ENCODE measurements around the gene GFPT2.
A peak's percentile ranks its signal among the peaks of the same experiment; 100 is the strongest.

The GFPT2 gene

DNA sequence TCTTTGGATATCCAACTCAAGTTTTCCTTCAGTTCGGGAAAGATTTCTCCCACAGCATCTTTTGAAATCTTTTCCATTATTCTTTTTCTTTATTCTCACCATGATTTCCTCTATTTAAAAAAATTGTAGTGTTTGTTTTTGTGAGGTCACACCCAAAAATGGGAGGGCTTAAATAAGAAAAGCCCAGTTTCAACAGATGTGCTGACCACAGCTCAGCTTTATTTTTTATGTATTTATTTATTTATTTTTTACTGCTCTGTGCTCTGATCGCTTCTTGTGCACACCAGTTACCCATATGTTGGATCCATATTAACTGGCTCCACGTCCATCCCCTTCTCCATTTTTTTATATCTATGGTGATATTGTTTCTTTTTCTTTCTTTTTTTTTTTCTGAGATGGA lies 20.3 kb downstream of the GFPT2 start:
- no peak for DNase-seq (ENCODE audit: low read depth)

DNA sequence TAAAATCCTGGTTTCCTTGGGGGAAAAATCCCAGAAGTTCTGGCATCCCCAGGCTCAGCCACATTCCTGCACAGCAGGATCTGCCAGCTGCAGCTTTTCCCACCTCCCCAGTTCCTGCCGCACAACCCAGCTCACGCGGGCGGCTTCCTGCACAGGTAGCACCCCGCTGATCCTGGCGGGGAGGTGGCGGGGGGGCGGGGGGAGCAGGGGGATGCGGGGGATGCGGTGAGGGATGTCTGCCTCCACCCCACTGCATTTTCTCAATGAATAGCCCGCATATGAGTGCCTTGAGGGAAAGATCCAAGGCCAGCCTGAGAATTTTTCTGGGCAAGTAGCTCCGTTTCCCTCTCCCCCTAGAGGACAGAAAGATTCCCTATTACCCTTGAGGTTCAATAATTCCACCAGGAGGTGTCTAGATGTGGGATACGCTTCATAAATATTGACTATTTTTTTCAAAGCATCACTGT lies 21.1 kb downstream of the GFPT2 start:
- no peak for DNase-seq (ENCODE audit: low read depth)

DNA sequence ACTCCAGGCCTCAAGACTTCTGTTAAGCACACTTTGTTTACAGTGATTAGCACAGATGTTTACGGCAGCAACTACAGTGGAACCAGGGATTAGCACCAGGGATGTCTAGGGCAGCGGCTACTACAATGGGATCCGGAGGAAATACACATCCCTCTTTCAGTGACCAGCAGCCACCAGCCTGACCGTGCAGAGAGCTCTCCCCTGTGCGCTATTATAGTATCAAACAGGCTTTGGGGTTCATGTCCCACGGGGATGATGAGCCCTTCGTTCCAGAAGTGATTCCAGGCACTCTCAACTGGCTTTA lies 21.5 kb downstream of the GFPT2 start:
- DNase-seq (ENCODE audit: low read depth): no peak

DNA sequence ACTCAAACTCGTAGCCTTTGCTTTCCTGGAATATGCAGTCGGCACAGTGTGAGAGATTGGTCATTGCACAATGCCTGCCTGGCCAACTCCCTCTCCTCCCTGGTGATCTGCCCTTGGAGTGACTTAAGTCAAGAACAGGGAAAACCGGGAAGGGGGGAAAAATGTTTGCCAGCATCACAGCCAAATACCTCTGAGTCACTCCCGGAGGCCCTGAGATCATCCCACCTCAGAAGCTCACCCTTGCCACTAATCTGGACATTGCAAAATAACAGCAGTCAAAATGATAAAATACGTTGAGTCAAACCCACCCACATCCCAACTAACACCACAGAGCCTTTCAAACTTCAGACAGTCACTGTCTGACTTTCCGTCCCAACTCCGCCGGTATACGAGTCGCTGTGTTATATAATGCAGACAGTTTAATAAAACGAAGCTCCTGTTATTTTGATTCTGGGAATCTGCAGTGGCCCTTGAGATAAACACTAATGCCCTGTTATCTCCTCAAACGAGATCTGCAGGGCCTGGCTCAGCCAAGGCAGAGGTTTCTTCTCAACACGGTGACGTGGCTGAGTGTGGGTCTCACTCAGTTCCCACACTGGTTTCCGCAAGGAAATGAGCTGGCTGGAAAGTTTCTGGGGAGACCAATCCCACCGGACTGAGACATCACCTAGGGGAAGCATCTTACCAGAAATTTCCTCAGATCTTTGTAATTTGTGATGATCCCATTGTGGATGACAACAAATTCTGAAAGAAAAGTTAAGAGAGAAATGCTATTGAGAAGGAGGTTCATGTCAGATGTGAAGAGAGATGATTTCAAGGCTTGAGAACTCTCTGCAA lies 22.1 kb downstream of the GFPT2 start:
- peak; percentile 98 for DNase-seq (ENCODE audit: low read depth)

DNA sequence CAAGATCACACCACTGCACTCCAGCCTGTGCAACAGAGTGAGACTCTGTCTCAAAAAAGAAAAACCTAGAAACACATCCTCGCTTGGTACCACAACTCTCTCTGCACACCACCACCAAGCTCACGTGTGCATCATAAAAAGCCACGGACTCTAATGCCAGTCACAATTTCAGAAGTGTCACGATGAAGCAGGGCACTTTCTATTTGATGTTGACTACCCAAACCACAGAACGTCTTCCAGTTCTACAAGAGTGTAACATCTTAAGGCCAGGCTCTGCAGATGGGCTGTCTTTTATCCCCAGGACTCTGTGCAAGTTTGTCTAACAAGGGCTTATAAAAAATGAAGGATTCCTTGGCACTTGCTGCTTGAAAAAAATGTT lies 22.9 kb downstream of the GFPT2 start:
- DNase-seq (ENCODE audit: low read depth): no peak

DNA sequence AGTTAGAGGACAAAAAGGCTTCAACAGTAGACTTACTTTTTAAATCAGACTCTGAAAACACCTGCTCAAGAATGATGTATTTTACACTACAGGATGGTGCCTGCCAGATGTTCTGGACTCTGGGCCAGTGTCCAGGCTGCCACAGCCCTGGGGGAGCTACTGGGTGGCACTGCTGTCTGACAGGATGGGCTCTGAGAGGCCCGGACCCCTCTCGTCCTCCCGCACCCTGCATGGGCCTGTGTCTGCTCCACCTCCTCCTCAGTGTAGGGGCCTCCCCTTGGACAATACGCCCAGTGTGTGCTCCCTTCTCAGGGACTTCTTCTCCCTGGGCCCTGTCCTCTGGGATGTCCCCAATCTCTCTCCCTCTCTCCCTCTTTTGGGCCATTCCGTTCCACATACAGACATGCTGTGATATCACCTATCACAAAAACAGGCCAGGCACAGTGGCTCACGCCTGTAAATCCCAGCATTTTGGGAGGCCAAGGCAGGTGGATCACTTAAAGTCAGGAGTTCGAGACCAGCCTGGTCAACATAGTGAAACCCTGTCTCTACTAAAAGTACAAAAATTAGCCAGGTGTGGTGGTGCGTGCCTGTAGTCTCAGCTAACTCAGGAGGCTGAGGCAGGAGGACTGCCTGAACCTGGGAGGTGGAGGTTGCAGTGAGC lies 23.4 kb downstream of the GFPT2 start:
- no peak for DNase-seq (ENCODE audit: low read depth)

DNA sequence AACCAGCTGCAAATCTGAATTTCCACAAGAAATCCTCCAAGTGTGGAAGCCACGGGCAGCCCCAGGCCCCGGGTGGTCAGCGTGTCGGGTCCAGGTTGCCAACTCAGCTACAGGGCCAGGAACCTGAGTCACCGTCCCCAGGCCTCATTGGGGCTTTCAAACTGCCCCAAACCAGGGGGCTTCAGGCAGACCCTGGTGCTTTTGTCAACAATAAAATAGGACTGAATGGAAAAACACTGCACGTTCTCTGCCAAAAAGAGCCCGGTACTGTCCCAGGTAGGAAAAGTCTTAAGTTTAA lies 24.0 kb downstream of the GFPT2 start:
- DNase-seq (ENCODE audit: low read depth): no peak

DNA sequence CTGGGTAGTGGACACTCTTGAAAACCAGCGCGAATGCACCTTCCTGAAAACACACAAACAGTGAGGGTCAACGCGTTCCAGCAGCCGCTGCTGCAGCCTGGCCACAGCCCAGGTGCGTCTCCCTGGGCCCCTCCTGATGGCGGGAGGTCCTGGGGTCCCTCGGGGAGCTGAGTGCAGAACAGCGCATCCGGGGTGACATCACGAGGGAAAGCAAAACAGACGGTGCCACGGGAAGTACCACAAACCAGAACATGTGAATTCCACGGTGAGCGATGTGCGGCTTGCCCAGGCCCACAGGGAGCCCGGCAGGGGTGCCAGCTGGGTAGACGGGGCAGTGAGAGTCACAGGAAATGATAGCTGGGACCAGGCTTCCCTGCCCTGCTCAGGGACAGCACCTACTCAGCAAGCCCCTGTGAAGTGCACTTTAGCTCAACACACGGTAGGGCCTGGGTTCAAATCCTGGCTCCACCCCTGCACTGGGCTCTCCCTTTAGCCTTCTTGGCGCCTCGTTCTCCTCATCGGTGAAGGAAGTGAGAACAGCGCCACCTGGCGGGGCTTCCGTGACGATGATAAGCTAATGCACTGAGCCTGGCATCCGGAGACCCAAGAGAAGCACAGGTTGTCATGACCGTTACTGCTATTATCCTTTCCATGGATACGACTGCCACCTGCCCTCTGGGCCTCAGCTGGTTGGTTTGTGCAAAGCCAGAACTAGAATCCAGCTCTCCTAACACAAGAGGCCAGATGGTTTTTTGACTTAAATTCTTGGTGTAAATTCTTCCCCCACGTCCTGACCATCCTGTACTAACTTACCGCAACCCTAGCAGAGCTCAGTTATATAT lies 24.6 kb downstream of the GFPT2 start:
- DNase-seq (ENCODE audit: low read depth): no peak

DNA sequence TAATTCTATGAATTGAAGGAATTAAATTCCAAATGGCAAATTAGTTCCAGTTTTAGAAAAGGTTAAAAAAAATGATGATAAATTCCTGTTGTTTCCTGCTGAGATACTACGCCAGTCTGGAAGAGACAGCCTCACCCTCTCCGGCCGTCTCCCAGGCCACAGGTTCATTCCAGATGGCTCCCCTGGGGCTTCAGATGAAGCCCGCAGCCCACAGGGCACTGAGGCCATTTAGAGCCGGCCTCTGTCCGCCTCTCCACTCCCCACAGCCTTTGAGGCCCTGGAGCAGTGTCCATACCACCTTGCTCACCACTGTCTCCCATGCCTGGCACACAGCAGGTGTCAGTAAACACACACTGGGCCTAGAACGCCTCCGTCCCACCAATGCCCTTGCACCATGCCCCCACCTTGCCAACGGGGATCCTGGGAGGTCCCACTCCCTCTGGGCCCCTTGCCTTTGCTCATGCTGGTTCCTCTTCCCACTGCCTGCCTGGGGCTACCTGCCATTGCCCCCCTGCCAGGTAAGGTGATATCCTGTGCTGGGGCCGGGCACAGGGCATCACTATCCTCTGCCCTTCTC lies 26.1 kb downstream of the GFPT2 start:
- no peak for DNase-seq (ENCODE audit: low read depth)

DNA sequence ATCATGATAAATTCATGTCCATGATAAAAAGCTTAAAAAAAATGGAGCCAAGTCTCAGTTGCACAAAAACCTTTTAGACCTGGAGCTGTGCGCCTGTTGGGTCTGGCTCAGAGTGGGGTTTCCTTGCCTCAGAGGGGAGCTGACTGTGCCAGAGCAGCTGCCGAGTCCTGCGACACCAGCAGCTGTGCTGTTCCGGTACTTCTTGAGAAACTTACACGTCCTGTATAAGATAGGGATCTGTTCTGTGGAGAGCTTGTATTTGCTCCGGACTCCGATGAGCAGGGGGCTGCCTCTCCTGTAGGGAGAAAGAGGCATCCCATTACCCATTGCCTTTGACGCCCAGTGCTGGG lies 28.6 kb downstream of the GFPT2 start:
- DNase-seq (ENCODE audit: low read depth): no peak

DNA sequence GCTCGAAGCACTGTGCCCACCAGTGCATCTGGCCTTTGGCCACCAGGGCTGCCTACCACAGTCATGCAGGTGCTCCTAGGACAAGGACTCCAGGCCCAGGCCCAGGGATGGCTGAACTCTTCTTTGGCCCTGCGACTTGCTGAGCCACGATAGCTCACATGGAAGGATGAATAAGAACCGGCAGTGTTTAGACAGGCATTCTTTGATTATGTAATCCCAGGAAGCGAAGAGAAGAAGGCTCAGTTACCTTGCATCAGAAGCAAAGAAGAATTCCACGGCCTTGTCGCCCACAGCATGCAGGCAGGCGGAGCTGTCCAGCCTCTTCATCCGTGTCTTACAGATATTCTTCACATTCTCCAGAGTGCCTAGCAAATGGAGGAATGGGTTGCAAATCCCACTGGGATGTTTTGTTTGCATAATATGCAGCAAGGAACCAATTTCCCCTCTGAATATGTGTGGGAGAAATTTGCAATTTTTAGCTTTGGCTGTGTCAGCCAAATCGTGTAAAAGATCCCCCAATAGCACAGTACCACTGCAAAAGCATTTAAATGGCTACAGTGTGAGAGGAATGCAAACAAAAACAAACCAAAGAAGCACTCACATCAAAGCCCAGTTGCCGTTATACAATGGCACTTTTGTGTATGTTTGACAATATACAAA lies 29.1 kb downstream of the GFPT2 start:
- no peak for DNase-seq (ENCODE audit: low read depth)

DNA sequence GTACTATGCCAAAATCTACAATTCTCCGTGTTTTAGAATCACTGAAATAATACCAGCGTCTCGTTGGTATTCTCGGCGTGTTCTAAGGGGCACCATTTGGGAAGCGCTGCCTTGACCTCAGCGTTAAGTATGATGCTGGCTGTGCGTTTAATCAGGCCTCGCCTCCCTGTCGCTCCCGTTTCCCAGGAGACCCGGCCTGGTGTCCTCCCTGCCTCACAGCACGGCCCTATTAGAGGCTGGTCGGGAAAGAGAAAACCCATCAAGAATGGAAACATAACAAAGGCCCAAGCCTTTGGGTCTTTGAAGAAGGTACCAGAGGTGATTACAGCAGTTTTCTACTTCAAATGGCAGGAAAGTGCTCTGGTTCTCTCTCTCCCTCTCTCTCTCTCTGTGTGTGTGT lies 30.0 kb downstream of the GFPT2 start:
- DNase-seq (ENCODE audit: low read depth): no peak

DNA sequence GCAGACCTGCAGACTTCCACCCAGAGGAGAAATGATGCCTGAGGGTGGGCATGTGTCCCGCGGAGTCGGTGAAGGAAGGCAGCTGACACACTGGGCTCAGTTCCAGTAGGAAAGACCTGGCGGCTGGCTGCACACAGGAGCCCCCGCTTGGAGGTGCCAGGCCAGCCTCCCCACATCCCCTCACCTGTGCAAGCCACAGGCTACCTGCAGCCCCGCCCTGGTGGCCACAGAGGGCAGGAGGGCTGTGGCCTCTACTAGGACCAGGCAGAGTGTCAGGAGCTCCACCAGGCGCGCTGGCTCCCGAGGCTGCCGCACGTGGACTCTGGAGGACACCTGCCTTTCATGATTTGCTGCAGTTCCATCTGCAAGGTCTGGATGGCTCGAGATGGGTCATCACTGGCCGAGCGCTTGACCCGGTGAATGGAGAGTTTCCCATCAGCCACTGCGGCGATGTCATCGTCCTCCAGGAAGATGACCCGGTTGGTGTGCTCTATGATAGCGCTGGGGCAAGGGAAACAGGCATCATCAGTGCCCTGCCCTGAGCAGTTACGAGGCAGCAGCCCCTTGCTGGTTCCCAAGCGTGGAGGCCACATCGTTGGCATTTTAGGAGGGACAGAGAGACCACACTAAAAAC lies 34.6 kb downstream of the GFPT2 start:
- no peak for DNase-seq (ENCODE audit: low read depth)

DNA sequence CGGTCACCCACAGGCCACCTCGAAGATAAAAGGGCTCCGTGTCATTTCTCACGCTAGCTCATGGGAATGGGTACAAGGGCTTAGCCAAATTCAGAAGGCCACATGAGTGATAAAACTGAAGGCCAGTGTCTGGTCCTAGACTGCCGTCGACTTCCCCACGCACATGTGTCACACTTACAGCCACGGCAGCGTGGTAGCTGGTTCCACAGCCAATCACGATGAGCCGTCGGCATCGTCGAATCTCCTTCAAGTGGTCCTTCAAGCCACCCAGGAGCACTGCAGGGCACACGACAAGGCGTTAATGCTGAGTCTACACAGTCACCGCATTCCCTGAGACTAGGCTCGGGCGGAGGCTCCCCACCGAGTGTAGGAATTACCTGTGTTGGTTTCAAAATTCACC lies 36.5 kb downstream of the GFPT2 start:
- DNase-seq (ENCODE audit: low read depth): no peak

DNA sequence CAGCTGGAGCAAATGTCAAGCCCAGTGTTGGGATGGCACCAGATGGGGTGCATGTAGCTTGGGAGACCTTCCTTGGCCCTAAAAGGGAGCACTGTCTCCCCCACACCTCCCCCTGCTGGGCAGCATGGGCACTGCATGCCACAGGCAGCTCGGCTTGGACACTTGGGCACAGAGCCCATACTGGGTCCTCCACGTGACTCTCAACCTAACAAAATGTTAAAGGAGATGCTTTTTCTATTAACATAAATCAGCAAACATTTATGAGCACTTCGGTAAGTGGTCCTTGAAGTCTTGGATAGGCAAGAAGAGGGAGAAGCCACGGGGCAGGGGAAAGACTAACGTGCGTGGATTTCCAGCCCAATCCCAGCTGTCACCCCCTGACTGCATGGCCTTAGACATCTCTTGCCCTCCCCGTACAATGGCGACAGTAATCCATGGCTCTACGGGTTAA lies 37.3 kb downstream of the GFPT2 start:
- no peak for DNase-seq (ENCODE audit: low read depth)

DNA sequence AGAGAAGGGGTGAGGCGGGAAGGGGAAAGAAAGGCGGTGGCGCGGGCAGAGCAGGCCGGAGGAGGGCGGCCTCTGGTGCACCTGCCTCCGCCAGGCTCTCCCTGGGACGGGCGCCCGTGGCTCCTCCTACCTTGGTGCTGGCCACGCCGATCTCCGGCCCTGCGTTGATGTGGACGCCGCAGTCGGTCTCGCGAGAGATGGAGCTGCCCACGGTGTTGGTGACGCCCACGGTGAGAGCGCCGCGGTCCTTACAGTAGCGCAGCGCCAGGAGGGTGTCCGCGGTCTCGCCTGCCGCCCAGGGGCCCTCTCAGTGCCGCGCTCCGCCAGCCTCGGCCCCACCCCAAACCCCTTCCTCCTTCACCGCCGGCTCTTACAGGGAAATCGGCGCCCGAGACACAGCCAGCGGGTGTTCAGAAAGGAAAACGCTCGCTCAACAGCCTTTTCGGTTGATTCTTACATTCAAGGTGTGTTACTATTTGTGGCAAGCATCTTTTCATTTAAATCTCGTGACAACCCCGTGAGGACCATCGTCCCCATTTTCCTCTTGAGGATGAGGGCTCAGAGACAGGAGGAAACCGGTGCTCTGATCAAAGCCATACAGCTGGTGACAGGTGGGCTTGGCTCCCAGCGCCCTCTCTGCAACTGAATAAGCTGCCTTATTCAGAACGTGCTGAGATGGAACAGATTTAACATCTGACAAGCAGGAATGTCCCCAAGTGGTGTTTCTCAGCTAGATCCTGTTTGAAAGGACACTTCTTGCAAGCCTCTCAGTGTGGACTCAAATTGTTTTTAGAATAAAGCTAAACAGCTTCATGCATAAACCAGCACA lies 39.2 kb downstream of the GFPT2 start:
- DNase-seq (ENCODE audit: low read depth): no peak

DNA sequence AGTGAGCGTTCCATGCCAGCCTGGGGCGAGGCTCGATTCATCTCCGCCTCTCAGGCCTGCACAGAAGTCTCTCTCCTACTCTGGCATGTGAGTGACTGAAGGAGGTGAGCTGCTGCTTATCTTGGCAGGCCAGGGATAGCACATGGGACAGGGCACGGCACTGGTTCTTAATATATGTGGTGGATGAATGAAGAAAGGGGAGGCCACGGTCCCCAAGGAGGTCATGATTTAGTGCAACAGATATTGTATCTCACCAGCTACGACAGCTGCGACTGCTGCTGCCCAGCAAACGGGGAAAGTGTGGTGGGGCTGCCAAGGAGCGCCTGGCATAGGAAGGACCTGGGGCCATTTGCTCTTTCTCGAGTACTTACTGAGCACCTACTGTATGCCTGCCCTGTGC lies 41.9 kb downstream of the GFPT2 start:
- DNase-seq (ENCODE audit: low read depth): no peak

DNA sequence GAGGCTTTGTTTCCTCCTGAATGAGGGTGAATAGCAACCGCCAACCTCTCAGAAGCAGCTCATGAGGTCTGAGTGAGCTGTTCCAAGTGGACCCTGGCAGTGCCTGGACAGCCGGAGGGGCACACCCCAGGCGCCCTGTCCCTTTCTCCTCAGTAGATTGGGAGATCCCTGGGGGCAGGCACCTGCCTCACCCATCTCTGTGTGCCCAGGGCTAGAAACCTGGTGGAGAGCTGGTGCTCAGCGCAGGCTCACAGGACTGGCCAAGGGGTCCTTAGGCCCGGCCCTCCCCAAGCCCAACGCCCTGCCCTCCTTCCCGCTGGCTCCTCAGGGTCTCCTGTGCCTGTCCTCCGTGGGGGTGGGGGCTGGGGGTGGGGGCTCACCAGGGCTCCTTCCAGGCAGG lies 46.3 kb downstream of the GFPT2 start:
- no peak for DNase-seq (ENCODE audit: low read depth)

DNA sequence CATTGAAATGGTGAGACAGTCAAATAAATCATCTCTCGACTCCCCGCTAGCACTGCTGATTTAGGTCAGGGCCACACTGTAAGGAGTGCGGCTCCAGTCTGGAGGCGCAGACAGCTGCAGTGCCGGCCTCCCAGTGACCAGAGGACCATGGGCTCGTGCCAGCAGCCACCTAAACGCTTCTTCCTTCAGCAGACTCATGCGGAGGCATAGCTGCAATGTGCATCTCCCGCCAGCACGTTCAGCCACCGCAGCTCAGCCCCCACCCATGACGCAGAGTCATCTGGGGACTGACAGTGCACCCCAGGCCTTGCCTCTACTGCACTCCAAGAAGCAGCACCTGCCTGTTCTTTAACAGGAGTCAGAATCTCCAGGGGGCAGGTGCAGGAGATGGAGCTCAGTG lies 47.7 kb downstream of the GFPT2 start:
- no peak for DNase-seq (ENCODE audit: low read depth)

DNA sequence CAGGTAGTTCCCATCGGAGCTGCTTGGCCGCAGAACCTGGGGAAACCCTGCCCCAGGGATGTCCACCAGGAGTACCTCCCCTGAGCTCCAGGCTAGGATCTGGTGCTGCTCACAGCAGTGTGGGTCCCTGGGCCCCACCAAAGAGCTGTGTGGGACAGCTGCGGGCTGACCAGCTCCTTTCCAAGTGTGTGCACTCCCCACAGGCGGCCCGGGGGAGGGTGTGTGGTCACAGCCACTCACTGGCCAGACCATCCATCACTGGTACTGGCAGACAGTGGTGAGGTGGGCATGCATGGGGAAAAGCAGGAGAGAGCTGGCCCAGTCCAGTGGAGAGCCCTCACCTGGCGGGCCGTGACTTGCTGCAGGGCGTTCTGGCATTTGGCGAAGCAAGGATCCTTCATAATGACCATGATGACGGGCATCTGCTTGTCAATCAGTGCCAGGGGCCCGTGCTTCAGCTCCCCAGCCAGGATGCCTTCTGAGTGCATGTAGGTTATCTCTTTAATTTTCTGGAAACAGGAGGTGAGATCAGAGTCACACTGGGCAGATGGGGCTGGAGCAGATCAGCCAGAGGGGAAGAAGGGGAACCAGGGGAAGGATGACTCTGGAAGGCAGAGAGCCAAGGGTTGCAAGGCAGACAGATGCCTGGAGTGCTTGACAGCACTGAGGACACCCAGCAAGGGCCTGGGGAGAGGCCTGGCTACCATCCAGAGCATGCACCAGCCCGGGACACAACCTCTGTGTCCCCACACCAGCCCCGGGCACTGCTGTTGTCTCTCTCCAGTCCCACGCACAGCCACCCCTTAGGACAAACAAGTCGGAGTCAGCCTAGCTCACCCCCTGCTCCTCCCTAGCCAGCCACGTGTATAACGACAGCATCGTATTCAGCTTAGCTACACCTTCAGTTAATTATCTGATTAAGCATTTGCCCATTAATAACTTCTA lies 48.4 kb downstream of the GFPT2 start:
- DNase-seq (ENCODE audit: low read depth): no peak

Data from stromal cell of bone marrow (primary cell).